ENCODE measurements around the gene ZNF516.

ZNF516 gene

DNA sequence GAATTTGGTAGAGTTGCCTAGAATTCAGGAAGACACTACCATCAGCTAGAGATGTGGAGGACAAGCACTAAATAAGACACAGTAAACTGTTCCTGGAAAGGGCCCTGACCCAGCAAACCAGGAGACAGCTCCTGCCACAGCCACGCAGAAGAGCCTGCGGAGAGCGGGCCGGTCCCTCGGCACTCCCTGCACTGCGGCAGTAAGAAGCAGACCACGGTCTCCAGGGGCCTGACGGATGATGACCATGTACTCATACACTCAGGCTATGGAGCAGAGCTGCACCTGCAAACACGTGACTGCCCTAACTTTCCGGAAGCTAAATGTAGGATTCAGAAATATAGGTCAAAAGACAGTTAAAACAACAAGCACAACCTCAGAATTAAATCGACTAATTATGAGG lies 72.9 kb downstream of the ZNF516 start:
- no peak for DNase-seq (ENCODE audit: low read depth, low spot score)

DNA sequence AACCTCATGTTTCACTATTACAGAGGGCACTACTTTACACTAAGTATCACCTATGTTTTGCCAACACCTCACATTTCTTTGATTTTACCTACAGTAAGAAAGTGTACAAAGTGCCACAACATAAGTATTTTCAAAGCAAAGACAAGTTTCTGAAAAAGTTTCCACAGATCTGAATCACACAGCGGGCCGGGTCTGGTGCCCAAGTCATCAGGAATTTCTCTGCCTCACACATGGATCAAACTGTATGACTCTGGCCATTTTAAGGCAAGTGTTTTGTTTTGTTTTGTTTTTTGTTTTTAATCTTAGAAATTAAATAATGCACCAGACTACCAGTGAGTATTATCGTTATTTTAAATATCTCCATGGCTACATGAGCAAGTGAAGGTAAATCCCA lies 73.4 kb downstream of the ZNF516 start:
- DNase-seq (ENCODE audit: low read depth, low spot score): no peak

DNA sequence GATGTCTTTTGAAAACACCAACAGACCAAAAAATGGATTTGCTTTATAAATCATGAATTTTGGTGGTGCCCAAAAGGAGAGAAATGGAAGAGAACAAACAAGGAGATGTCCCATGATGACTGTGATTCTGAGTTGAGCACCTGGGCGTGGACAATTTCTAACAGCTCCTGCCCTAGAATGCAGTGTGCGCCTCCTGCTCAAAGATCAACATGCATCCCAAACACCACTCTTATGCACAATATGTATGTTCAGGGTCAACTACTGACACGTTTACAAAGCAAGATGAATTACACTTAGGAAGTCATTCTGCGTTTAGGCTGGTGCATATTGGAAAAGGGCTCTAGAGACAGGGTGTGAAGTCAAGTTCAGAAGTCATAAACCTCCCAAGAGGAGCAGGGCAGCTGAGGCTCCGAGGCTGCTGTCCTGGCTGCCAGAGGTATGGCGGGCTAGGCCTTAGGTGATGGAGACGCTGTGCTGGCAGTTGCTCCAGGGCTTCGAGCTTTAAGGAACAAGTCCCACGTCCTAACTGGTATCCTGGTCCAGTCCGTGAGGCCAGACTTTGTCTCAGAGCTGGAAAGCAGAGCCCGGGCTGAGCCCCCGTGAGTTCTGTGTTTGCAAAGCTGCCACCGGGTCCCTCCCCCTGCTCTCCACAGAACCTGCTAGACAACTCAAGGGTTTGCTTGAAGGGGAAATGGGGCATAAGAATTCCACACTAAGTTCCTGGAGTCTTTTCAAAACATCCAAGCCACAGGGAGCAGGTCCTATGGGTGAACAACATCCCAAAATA lies 74.0 kb downstream of the ZNF516 start:
- no peak for DNase-seq (ENCODE audit: low read depth, low spot score)

DNA sequence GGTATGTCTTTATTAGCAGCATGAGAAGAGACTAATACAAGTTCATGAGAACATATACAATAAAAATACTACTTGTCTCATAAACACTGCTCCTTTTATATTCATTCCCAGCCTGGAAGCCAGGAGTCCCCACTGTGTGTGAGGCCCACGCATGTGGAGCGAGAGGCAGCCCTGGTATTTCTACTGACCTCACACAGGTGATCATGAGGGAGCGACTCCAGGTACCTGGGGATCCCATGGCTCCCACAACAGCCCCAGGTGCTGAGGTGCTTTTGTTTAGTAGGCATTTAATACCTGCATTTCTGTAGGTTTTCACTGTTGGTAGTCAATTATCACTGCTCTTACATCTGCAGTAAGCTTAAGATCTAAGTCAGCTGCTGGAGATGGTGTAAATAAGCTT lies 75.2 kb downstream of the ZNF516 start:
- no peak for DNase-seq (ENCODE audit: low read depth, low spot score)

DNA sequence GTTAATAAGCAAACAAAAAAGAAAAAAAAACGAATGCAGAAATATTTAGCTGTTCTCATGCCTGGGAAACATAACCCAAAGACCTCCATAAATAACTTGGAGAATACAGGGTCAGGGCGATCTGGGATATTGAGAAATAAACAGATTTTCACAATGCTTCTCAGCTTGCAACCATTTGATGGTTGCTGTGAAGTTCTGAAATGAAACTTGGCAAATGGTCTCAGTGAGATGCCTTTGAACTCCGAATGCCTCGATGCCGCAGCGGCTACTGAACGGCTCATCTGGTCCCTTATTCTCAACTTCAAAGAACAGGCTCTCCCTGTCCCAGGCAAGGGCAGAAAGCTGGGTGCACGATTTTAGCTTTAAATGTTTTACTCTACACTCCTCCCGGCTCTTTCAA lies 78.1 kb downstream of the ZNF516 start:
- DNase-seq (ENCODE audit: low read depth, low spot score): no peak

DNA sequence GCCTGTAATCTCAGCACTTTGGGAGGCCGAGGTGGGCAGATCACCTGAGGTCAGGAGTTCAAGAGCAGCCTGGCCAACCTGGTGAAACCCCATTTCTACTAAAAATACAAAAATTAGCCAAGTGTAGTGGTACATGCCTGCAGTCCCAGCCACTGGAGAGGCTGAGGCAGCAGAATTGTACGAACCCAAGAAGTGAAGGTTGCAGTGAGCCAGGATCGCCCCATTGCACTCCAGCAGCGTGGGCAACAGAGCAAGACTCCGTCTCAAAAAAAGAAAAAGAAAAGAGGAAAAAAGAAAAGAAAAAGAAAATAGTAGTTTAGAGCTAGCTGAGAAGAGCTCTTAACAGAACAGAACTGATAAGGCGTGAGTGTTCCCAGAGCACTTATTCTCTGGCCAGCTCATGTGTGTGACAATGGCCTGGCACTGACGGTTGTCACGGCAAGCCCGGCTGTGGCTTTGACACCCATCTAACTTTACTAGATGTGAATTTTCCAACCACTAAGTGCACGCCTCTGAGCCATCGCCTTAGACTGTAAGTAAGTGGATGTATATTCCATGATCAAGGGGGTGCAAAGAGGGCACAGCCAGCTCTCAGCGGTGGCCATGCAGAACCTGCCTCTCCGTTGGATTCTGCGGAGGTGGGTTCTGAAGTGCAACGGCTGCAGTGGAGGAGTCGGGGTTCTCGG lies 80.0 kb downstream of the ZNF516 start:
- no peak for DNase-seq (ENCODE audit: low read depth, low spot score)

DNA sequence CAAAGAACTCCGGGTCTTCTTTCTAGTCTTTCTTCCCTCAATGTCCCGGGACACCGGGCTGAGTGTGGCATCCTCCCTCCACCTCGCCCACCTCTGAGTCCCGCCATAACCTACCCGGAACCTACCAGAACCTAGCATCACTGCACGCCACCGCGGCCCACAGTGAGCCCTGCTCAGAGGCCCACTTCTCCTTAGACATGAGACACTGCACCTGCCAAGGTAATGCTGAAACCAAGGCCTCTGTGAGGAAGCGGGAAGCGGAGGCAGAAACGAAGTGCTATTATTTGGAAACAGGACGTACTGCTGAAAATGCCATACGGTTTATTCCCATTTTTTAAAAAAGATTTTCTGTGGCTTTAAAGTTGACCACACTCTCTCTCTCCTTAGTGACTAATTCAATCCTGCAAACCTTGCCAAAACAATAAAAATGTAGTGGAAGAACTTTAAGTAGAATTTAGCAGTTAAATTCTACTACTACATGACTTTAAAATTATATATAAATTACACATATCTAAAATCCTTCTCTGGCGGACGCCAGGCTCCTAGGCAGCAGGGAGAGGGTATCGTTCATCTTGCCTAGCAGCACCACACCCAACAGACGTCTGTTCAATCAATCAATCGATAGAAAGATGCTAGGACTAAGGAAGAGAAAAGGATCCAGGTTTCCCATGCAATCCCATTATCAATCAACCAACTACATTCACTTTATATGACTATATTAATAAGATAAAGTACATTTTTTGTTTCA lies 82.0 kb downstream of the ZNF516 start:
- no peak for DNase-seq (ENCODE audit: low read depth, low spot score)

DNA sequence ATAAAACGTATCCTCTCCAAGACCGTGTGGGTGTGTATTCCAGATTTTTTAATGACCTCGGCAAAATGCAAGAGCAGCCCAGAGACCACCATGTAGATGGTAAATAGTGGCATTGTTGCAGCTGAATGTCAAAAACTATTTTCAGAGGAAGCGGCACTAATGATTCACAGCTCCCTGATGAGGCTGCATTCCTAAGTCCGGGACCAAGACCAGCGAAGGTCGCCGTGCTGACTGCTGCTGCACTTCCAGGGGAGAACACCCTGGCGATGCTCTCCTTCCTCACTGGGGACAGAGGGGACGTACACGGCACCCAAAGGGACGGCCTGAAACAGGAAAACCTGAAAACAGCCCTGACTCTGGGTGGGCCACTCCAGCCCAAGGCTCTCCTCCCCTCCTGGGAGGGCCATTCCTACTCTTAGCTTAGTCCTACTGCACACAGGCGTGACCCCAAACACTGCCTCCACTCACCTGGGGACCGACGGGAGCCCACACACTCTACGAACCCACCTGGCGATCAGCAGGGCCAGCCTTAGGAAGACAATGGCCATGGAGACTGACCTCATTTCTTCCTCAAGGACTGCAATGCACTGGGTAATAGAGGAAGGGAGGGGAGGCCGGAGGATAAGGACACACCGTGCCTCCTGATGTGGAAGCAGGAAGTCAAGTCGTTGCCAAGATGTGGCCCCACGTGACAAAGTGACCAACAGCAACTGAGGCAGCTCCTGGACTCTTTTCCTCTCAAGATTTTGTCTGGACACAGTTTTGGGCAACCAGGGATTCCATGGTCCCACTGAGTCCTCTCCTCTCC lies 82.8 kb downstream of the ZNF516 start:
- no peak for DNase-seq (ENCODE audit: low read depth, low spot score)

DNA sequence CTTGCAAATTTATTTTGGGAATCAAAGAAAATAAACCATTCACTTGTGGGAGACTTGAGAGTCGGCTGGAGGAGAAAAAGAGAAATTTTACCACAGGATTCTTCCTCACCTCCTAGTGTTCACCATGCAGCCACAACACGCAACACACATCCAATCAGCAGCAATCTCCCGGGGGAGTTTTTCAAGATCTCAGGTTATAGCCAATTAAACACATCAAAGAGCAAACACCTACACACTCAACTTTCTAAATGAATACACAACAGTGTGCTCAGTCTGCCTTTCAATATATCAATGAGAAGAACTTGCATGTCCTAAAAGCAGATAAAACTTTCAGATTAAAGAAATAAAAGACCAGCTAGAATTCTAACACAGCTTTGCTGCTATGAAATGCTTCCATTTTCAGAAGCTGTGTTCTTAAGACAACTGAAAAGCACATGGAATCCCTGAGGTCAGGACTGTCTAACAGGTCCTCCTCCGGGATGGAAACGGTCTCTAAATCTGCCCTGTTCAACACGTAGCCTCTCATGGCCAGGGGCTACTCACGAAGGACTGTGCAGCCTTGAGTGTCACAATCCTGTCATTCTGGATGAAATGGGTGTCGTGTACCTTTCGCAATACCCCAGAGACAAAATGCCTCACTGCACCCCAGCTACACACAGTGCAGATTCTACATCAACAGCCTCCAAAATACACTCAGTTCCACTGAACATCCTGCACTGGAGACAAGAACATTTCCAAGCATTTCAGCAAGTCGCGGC lies 84.2 kb downstream of the ZNF516 start:
- no peak for DNase-seq (ENCODE audit: low read depth, low spot score)

DNA sequence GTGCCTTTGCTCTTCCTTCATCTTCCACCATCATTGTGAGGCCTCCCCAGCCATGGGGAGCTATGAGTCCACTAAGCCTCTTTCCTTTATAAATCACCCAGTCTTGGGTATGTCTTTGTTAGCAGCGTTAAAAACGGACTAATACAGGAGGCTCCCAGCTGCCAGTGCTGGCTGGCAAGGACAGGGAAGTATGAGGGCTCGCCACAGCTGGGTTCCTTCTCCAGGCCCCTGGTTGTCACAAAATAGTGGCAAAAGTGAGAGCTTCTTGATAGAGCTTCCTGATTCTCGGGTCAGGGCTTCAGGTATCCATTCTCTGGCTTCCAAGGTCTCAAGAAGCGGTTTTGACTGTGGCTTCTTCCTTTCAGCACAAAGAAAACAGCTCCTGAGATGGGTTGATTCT lies 85.0 kb downstream of the ZNF516 start:
- DNase-seq (ENCODE audit: low read depth, low spot score): no peak

DNA sequence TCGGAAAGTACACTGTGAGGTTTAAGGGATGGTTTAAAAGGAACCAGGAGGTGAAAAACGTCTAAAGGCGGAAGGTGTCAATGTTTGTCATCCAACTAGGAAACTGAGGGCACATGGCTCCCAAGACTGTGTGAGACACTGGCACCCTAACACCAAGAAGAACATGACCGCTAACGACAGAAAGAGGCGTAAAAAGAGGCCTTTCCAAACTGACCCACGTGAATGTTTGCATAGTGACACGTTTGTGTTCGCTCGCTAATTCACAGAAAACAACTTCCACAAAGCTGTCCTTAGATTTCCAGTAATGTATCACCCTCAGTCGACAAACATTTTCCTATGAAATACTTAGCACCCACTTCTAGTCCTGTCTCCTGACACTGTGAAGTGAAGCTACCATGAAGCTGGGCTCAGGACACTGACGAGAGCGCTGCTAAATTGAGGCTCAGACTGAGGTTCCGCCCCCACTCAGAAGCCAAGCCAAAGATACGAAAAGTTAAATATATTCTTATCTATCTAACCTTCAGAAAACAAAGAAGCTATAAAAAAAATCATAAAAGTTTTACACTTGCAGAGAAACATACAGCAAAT lies 86.5 kb downstream of the ZNF516 start:
- DNase-seq (ENCODE audit: low read depth, low spot score): no peak

DNA sequence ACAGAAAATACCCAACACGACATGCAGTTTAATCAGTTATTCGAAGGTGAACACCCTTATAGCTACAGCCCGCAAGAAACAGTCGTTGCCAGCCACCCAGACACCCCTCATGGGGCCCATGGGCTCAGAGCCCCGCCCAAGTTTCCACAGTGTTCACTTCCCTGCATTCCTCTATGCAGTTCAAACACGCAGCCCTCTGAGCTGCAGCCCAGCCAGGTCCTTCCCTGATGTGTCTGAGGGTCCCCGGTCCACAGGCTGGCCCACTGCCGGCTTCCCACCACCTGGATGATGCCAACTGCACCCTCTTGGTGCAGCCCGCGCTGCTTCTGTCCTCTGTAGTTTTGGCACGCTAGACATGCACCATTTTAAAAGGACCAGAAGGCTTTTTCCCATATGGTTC lies 87.4 kb downstream of the ZNF516 start:
- DNase-seq (ENCODE audit: low read depth, low spot score): no peak

DNA sequence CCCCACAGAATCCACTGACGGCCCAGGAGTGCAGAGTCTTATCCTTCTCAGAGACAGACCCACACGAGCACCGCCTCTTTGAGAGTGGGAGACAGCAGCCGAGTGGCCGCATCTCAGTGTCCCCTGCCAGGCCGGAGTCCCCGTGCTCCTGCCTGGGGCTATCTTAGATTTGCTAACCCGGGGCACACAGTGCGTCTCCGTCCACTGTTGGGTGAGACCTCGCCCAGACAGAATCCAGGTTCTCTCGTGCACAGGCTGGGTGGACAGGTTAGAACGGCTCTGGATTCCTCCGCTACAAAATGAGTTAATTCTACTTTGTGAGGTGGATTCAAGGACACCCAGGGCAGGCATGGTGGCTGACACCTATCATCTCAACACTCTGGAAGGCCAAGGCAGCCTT lies 88.3 kb downstream of the ZNF516 start:
- DNase-seq (ENCODE audit: low read depth, low spot score): no peak

DNA sequence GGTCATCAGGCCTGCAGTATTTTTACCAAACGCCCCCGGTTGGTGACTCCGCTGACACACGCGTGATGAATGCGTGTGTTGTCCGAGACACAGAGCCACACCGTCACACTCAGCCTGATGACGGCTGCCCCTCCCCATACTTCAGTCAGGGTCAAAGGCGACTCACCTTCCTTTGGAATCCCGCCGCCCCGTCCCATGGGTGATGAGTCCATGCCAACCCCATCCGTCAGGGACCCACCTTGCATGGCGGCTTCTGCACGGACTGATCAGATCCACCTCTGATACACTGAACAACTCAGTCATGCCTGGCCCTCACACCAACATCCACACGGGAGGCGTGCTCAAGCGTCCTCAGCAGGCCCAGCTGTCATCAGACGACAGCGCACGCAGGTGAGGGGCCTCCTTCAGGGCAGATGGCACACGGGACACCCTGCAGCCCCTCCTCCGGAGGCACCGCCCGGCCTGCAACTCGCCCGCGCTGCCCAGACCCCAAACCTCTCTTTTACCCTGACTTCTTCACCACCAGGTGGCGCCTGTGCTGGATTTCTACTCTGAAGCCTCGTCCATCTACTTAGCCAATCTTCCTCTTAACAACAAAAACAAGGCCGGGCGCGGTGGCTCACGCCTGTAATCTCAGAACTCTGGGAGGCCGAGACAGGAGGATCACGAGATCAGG lies 89.2 kb downstream of the ZNF516 start:
- no peak for DNase-seq (ENCODE audit: low read depth, low spot score)

DNA sequence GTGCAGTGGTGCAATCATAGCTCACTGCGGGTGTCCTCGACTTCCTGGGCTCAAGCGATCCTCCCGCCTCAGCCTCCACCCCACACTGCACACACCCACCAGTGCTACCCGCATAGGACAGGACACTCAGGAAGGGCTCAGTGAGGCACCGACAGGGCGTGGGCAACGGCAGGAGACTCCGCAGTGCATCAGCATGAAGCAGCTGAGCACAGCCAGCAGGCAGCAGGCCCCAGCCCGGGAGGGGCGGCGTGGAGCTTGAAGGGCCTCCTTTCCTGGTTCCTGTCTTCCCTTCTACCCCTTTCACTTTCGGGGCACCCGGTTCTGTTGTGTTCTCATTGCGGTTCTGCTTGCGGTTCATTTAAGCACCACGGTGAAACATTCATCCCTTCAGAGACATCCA lies 89.8 kb downstream of the ZNF516 start:
- no peak for DNase-seq (ENCODE audit: low read depth, low spot score)

DNA sequence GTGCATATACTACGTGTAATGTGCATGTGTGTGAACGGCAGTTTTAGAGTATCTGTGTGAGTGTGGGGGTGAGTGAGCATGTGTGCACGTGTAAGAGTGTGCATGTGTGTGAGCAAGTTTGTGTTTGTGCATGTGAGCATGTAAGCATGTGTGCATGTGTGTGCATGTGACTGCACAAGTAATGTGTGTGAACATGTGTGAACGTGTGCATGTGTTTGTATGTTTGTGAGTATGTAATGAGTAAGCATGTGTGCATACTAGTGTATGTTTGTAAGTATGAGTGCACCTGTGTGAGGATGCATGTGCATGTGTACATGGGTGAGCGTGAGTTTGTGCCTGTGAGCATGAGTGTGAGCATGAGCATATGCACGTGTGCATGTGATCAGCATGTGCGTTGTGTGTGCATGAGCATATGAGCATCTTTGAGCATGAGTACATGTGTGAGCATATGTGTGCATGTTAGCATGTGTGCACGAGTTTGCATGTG lies 90.7 kb downstream of the ZNF516 start:
- DNase-seq (ENCODE audit: low read depth, low spot score): no peak

DNA sequence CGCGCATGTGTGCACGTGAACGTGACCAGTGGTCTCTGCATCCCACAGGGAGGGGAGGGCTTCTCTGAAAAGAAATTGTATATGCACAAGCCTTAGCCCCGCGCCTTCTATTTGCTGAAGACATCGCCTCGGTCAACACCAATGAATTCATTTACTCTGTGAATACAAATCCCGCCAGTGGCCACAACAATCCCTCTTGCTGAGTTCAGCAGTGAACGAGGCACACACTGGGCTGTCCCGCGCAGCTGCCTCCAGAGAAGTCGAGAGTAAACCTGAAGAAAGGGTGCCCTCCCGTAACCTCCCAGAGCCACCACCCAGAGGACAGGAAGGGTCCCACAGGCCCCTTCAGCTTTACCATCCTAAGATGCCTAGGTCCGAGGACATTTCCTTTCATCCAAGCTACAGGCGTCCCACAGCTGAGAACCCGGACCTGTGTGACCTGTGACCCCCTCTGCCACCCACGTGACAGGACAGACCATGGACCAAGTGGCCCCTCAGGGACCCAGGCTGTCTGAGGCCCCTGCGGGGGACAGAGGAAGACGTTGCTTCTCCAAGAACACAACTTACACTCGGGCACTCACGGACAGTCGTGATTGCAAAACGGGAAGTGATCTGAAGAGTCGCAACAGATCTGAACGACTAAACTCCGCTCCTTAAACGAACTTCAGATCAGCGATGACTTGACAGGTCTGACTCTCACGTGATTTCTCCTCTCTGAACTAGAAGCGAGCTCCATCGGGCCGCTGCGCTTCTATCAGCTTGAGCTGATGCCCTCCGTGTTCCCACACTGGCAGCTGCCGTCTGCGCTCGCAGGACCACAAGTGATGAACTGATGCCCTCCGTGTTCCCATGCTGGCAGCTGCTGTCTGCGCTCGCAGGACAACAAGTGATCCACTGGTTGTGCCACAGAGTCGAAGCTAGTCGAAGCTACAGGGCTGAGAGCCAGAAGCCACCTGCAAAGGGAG lies 92.7 kb downstream of the ZNF516 start:
- no peak for DNase-seq (ENCODE audit: low read depth, low spot score)

DNA sequence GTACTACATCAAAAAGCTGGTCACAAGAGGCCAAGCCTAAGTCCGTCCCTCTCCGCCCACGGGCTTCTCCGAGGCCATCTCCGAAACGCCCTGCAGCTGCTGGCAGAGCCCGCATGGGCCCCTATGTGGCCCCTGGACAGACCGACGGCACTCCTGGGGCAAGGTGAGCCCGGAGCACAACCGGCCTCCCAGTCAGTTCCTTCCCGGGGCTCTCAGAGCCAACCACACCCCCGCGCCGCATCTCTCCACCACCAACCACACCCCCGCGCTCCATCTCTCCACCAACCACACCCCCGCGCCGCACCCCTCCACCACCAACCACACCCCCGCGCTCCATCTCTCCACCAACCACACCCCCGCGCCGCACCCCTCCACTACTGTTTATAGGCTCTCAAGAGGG lies 93.5 kb downstream of the ZNF516 start:
- DNase-seq (ENCODE audit: low read depth, low spot score): no peak
